GM12878 (cell line): Measurements from ENCODE around the gene ZNF486.
"Not testable (repeated sequence)": the region's sequence is repeated elsewhere in the genome, so short reads cannot be mapped to it uniquely, and the experiment has no call there.

Experiments
- BHLHE40 ChIP-seq, 2 experiments: fragments of 450-650 bp in 1 of 2; IDR thresholded peaks; 2 replicates each; pipeline ENCODE4 v1.6.1; 2011 to 2017; ENCODE audit warnings: low read depth in 2 of 2, borderline replicate concordance in 1 of 2, improper control_type of control experiment in 1 of 2, low read length in 1 of 2, mild to moderate bottlenecking in 1 of 2
- CTCF ChIP-seq, 3 experiments: IDR thresholded peaks in 2 of 3; conservative IDR thresholded peaks in 1 of 3; 2 replicates each; pipeline ENCODE4 v1.5.1; 2011; ENCODE audit warnings: low read depth in 3 of 3, low read length in 3 of 3, mild to moderate bottlenecking in 3 of 3, control low read depth in 2 of 3, moderate library complexity in 2 of 3, inconsistent platforms in 1 of 3, mixed read lengths in 1 of 3; ENCODE audit not compliant: control insufficient read depth in 2 of 3, insufficient read depth in 1 of 3; ENCODE audit errors: extremely low read depth in 1 of 3
- NR2C2 ChIP-seq: IDR thresholded peaks from 2 replicates; pipeline ENCODE4 v1.6.1; 2011; ENCODE audit warnings: borderline replicate concordance, low read depth; ENCODE audit not compliant: control insufficient read depth, insufficient read length
- POLR2A ChIP-seq: IDR thresholded peaks from 2 replicates; pipeline ENCODE4 v1.6.1; 2011; ENCODE audit warnings: low read depth, mild to moderate bottlenecking, low read length
- RAD21 ChIP-seq: IDR thresholded peaks from 2 replicates; pipeline ENCODE4 v1.6.1; 2011; ENCODE audit warnings: mild to moderate bottlenecking, low read depth, low read length, moderate library complexity; ENCODE audit not compliant: insufficient read depth
- SMAD1 ChIP-seq: fragments of 450-650 bp; IDR thresholded peaks from 2 replicates; pipeline ENCODE4 v1.6.1; 2018; ENCODE audit warnings: mild to moderate bottlenecking, low read depth; ENCODE audit not compliant: partially characterized antibody
- TAF1 ChIP-seq: IDR thresholded peaks from 2 replicates; pipeline ENCODE4 v1.6.1; 2011; ENCODE audit warnings: mild to moderate bottlenecking, low read depth, low read length, borderline replicate concordance
- TF ChIP-seq, protein P1 (sequence below): fragments of 450-650 bp; formaldehyde crosslinking; IDR thresholded peaks from 2 replicates; pipeline ENCODE4 v1.5.0; 2022; ENCODE audit warnings: mild to moderate bottlenecking, missing genetic modification characterization
- TF ChIP-seq, protein P2 (sequence below): fragments of 450-650 bp; IDR thresholded peaks from 2 replicates; pipeline ENCODE4 v1.6.1; 2018; ENCODE audit warnings: mild to moderate bottlenecking, low read depth, moderate library complexity; ENCODE audit not compliant: partially characterized antibody

DNA sequence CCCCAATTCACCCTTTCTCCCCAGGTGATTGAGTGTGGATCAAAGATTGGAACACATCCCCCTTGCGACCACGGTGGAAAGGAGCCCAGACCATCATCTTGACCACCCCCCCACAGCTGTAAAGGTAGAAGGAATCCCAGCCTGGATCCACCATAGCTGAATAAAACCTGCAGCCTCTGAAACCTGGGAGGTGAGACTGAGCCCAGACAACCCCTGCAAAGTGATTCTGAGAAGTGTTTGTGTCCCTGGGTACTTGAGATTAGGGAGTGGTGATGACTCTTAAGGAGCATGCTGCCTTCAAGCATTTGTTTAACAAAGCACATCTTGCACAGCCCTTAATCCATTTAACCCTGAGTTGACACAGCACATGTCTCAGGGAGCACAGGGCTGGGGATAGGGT lies 81.2 kb downstream of the ZNF486 start:
- TF ChIP-seq BHLHE40 (IDR thresholded peaks at IDR 0.05; ENCODE audit: borderline replicate concordance in 1 of 2, low read depth in 2 of 2, low read length in 1 of 2); POLR2A; SMAD1; NR2C2; TAF1; RAD21; CTCF (IDR thresholded peaks at IDR 0.05 in 2 of 3, conservative IDR thresholded peaks at IDR 0.05 in 1 of 3; ENCODE audit: control insufficient read depth in 2 of 3, extremely low read depth in 1 of 3, insufficient read depth in 1 of 3, low read depth in 3 of 3, low read length in 3 of 3): not testable (repeated sequence)
- TF ChIP-seq, protein P1, sequence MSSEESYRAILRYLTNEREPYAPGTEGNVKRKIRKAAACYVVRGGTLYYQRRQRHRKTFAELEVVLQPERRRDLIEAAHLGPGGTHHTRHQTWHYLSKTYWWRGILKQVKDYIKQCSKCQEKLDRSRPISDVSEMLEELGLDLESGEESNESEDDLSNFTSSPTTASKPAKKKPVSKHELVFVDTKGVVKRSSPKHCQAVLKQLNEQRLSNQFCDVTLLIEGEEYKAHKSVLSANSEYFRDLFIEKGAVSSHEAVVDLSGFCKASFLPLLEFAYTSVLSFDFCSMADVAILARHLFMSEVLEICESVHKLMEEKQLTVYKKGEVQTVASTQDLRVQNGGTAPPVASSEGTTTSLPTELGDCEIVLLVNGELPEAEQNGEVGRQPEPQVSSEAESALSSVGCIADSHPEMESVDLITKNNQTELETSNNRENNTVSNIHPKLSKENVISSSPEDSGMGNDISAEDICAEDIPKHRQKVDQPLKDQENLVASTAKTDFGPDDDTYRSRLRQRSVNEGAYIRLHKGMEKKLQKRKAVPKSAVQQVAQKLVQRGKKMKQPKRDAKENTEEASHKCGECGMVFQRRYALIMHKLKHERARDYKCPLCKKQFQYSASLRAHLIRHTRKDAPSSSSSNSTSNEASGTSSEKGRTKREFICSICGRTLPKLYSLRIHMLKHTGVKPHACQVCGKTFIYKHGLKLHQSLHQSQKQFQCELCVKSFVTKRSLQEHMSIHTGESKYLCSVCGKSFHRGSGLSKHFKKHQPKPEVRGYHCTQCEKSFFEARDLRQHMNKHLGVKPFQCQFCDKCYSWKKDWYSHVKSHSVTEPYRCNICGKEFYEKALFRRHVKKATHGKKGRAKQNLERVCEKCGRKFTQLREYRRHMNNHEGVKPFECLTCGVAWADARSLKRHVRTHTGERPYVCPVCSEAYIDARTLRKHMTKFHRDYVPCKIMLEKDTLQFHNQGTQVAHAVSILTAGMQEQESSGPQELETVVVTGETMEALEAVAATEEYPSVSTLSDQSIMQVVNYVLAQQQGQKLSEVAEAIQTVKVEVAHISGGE (CRISPR knock-in tag), result not testable (repeated sequence)
- TF ChIP-seq, protein P2, sequence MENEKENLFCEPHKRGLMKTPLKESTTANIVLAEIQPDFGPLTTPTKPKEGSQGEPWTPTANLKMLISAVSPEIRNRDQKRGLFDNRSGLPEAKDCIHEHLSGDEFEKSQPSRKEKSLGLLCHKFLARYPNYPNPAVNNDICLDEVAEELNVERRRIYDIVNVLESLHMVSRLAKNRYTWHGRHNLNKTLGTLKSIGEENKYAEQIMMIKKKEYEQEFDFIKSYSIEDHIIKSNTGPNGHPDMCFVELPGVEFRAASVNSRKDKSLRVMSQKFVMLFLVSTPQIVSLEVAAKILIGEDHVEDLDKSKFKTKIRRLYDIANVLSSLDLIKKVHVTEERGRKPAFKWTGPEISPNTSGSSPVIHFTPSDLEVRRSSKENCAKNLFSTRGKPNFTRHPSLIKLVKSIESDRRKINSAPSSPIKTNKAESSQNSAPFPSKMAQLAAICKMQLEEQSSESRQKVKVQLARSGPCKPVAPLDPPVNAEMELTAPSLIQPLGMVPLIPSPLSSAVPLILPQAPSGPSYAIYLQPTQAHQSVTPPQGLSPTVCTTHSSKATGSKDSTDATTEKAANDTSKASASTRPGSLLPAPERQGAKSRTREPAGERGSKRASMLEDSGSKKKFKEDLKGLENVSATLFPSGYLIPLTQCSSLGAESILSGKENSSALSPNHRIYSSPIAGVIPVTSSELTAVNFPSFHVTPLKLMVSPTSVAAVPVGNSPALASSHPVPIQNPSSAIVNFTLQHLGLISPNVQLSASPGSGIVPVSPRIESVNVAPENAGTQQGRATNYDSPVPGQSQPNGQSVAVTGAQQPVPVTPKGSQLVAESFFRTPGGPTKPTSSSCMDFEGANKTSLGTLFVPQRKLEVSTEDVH, result not testable (repeated sequence)
